GM21786 (cell line): ENCODE measurements around the gene ADPRS.

ENCODE experiments used
- ATAC-seq: cut with Tn5 transposase; IDR thresholded peaks from one replicate; pipeline ENCODE4 v1.9.1; 2021; ENCODE audit not compliant: unreplicated experiment

Gene ADPRS, protein sequence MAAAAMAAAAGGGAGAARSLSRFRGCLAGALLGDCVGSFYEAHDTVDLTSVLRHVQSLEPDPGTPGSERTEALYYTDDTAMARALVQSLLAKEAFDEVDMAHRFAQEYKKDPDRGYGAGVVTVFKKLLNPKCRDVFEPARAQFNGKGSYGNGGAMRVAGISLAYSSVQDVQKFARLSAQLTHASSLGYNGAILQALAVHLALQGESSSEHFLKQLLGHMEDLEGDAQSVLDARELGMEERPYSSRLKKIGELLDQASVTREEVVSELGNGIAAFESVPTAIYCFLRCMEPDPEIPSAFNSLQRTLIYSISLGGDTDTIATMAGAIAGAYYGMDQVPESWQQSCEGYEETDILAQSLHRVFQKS

DNA sequence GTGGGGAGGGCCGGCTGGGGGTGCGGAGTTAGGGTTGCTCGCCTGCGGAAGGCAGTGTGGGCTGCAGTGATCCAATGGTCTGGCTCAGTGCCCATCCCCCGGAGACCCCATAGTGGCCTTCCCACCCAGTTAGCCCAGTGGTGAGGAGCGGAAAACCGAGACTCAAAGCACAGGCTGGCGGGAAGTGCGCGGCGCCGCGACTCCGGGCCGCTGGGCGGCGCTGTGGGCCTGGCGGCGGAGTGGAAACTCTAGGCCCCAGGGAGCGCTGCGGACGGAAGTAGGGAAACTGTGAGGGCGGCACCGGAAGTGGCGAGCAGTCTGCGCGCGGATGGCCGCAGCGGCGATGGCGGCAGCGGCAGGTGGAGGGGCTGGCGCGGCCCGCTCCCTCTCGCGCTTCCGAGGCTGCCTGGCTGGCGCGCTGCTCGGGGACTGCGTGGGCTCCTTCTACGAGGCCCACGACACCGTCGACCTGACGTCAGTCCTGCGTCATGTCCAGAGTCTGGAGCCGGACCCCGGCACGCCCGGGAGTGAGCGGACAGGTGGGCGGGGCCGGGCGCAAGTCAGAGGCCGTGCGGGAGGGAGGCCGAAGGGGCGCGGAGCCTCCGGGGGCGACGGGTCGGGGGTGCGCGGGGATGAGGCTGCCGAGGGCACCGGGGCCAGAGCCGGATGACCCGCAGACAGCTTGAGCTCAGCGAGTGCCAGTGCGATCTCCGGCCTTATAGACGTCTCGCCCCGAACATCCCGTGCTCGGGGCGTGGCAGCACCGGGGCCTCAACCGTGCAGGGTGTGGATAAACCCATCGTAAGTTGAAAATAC, at the start of gene ADPRS:
TSS of gene ADPRS (plus strand) at position 316 of the 816 bp plus-strand sequence. CDS start at position 329, 13 bp downstream.
- peak; percentile 62 for ATAC-seq

DNA sequence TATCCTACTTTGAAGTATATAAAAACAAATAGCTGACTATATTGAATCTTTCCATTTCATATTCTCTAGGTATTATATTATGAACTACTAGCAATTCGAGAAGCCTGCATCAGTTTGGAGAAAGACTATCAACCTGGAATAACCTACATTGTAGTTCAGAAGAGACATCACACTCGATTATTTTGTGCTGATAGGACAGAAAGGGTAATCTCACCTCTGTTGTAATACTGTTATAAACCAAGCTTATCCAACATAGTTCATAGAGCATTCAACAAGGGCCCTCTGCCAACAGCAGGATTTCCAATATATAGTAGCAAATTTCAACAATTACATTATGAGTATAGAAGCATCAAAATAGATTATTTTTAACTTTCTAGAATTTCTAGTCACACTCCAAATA, 48.5 kb upstream of the ADPRS start:
- no peak for ATAC-seq

DNA sequence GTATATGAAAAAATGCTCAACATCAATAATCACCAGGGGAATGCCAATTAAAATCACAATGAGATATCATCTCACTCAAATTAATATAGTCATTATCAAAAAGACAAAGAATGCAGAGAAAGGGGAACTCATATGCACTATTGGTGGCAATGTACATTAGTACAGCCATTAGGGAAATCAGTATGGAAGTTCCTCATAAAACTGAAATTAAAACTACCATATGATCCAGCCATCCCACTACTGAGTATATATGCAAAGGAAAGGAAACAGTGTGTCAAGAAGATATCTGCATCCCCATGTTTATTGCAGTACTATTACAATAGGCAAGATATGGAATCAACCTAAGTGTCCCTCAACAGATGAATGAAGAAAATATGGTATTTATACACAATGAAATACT, 36.9 kb upstream of the ADPRS start:
- ATAC-seq = no peak

DNA sequence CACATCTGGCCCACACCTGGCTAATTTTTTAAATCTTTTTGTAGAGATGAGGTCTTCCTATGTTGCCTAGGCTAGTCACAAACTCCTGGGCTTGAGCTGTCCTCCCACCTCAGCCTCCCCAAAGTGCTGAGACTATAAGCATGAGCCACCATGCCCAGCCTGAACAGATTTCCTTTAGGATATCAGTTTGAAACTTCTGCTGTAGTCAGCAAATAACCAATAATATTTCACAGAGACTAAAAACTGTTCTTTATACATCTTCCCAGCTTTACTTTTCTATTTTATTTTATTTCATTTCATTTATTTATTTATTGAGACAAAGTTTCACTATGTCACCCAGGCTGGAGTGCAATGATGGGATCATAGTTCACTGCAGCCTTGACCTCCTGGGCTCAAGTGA, 34.7 kb upstream of the ADPRS start:
- no peak for ATAC-seq

DNA sequence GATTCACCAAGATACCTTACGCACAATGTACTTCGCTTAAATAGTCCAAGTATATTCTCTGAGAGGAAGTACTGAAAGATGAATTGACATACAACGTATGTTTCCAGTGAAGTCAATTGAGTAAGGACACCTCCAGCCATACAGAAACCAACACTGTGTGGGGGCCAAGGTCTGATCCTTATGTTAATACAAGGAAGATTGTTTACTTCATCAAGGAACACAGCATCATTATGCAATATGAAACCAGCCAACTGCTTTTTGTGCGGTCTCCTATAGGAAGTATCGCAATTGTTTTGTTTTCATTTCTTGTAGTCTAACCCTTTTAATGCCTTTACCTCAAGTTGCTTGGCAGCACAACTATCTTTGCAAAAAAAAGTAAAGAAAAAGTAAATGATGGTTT, 33.0 kb upstream of the ADPRS start:
- no peak for ATAC-seq

DNA sequence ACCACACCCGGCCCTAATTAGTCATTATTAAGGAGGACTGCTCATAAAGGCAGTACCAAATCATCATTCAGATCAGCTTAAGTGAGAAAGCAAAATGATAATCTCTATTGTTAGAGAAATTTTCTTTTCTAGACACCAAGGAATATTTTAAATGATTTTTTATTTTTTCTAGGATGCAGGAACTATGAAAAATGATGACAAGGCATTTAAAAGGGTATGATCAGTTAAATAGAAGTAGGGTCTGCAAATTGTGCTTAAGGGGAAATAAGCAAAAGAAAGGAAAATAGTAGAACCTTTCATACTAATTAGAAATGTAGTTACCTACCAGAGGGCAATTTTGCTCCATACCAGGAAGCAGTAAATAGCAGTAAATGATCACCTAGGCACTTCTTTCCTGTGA, 26.4 kb upstream of the ADPRS start:
- no peak for ATAC-seq

DNA sequence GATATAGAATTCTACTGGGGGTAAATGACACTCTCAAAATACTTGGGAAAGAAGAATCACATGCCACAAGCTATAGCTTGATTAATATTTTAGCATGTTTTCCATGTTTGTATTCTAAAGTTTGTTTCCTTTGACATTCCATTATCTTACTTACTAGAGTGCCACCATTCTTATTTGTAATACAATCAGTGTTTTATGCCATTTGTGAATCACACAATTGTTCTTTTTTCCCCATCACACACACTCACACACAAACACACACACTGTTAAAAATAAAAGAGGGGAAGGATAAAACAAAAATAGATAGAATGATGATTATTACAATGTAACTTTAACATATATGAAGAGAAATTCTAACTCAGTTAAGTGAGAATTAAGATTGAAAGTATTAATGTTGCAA, 20.8 kb upstream of the ADPRS start:
- no peak for ATAC-seq

DNA sequence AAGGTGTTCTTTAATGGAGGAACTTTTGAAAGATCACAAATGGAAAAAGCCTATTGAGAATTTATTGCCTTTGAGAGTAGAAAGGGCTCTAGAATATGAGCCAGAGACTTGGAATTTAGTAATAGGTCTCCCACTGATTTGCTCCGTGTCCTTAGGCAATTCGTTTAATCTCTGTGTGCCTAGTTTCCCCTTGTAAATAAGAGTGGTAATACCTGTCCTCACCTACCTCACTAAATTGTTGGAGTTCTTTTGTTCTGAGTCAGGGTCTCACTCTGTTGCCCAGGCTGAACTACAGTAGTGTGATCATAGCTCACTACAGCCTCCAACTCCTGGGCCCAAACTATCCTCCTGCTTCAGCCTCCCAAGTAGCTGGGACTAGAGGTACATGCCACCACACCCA, 19.8 kb upstream of the ADPRS start:
- no peak for ATAC-seq

DNA sequence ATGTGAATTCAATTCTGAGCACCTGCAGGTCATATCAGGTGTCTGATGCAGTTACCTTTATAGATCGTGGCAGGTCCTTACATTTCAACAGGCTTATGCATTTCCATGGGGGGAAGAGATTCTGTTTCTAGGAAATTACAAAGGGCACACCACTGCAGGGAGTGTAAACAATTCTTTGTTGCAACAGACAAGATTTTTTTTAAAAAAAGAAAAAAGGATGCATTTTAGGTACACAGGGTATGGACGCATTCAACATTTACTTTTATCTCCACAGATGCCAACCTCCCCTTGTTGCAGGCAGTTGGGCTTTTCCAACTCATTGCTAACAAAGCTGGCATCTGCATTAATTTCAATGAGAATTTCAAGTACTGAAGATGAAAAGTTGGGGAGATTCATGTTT, 18.3 kb upstream of the ADPRS start:
- no peak for ATAC-seq

DNA sequence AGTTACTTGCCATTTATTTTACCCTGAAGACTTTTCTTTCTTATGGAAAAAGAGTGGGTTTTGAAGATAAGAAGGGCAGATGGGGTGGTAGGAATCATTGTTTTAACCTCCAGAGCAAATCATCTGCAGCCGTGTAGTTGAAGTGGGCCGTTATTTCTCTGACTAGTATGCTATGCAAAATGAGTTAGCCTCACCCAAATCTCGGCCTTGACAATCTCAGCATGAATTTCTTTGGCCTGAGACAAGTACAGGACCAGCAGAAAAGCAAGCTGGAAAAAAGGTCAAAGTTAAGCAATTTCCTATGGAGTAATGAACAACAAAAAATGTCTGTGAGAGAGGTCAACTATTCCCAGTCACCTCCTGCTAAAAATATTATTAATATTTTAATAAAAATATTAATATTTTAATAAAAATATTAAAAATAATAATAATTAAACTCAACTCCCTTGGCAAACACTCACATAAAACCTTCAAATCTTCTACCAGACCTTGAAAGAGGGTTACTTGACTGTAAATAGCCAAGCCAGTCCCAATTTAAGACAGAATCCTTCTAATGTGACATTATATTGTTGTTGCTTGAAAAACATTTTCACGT, 11.6 kb upstream of the ADPRS start:
- no peak for ATAC-seq

DNA sequence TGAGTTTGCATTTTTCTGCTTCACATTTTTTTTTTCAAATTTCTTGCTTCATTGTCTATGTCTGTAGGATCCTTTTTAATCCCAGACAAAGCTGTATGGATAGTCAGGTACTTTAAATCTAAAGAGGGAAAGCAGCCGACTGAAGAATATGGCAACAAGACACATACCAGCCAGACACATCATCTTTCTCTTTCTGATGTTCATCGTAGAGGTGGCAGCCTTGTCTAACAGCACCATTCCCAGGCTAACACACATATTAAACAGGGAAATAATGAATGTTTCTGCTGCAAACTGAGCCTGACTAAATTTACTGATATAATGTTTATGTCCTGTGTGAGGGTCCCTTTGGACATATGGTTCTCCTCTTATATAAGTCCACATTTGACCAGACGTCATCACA, 8.5 kb upstream of the ADPRS start:
- no peak for ATAC-seq

DNA sequence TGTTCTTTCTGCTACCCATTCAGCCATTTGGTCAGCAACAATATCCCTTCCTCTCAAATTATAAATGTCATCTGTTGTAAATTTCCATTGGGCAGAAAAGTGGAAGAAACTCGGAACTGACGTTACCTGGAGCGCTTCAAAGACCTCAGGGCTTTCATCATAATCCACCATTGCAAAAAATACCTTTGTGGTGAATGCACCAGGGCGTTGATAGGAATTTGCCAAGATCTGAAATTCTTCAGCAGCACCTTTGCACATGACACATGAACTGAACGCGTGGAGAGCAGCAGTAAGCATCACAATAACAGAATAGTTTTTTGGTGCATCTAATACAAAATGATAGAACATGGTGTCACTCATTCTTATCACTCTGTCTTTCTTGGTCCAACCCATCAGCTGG, 7.9 kb upstream of the ADPRS start:
- ATAC-seq = no peak

DNA sequence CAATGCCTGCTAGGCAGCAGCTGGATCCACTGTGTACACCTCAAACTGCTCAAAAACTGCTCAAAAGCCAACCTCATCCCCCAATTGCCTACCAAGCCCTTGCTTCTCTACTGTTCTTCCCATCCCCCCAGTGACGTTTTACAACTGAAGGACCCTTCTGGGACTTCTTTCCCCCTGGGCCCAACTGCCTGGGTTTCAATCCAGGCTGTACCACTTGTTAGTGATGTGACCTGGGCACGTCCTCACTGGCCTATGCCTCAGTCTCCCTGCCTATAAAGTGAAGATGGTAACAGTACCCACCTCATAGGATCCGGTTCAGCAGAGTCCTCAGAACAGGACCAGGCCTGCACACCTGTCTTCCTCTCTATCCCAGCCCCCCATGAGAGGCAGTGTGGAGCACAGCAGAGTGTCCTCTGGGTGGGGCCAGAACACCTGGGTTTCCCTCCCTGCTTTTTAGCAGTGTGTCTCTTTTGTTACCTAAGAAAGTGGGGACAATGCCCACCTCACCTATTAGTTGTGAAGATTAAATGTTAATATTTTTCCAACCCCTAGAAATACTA, 6.7 kb upstream of the ADPRS start:
- no peak for ATAC-seq

DNA sequence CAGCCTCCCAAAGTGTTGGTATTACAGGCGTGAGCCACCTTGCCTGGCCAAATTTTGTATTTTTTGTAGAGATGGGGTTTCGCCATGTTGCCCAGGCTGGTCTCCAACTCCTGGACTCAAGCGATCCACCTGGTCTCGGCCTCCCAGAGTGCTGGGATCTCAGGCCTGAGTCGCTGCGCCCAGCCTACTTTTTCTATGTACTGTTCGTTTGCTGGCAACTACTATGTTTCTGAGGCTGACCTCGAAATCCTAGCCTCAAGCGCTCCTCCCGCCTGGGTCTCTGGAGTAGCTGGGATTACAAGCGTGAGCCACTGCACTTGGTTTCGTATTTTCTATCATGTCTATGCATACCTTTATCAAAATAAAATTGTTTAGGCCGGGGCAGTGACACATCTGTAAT, 5.5 kb upstream of the ADPRS start:
- ATAC-seq = no peak

DNA sequence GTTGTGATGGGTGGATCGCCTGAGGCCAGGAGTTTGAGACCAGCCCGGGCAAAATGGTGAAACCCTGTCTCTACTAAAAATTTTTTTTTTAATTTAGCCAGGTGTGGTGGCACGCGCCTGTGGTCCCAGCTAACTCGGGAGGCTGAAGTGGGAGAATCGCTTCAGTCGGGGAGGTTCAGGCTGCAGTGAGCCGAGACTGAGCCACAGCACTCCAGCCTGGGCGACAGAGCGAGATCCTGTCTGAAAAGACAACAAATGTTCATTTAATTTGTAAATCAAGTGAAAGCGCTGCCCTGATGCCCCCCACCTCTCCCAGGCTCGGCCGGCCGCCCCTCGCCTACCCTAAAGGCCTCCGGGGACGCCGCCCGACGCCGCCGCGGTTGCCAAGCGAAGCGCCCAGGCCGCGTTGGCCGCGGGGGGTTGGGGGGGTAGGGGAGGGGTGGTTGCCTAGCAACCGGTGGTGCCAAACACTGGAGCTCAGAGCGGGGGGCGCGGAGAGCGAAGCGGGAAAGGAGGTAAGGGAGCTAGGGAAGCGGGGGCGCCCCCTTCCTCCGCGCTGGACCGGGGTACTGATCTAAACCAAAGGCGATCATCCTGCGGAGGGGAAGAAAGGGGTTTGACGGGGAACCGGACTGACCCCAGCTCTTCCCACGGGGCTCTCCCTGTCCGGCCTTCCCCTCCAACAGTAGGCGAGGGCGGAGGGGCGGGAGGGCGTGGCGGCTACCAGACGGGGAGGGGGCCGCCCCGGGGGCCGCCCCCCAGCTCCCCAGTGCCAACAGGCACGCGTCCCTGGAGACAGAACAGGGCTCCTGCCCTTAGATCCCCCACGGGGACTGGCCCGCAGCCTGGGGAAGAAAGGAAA, 4.8 kb upstream of the ADPRS start, which contains the start of gene TEKT2:
TSS of gene TEKT2 (plus strand) at position 460 of the 862 bp plus-strand sequence. CDS start 828 bp downstream, outside the sequence.
- no peak for ATAC-seq

DNA sequence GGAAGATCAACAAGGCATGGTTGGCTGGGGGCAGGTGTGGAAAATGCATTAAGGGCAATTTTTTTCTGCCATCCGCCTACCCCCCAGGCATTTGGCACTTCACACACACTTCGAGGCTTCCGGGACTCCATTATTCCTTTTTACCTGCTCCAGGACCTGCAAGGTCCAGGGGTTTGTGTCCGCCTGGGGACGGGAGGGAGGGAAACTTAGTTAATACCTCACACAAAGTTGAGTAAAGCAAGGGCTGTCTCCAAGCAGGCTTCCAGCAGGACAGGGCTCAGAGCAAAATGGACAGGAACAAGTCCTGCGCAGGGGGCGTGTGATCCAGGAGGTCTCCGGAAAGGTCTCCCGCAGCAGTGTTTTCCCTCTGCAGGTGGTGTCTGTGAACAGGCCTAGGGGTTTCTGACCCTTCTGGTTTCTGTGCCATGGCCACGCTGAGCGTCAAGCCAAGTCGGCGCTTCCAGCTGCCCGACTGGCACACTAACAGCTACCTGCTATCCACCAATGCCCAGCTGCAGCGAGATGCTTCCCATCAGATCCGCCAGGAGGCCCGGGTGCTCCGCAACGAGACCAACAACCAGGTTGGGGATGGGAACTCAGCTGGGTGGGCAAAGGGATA, 4.1 kb upstream of the ADPRS start:
- ATAC-seq = no peak

DNA sequence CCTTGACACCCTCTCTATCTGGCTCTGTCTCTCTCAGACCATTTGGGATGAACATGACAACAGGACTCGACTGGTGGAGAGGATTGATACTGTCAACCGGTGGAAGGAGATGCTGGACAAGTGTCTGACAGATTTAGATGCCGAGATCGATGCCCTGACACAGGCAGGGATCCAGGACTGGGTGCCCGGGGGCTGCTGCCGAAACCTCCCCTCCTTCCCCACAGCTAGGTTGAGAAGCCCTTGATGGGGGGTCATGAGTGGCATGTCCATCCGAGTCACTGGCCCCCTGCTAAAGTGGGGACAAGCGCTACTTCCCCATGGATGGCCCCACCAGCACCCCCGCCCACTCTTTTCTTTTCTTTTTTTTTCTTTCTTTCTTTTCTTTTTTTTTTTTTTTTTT, 3.6 kb upstream of the ADPRS start:
- no peak for ATAC-seq

DNA sequence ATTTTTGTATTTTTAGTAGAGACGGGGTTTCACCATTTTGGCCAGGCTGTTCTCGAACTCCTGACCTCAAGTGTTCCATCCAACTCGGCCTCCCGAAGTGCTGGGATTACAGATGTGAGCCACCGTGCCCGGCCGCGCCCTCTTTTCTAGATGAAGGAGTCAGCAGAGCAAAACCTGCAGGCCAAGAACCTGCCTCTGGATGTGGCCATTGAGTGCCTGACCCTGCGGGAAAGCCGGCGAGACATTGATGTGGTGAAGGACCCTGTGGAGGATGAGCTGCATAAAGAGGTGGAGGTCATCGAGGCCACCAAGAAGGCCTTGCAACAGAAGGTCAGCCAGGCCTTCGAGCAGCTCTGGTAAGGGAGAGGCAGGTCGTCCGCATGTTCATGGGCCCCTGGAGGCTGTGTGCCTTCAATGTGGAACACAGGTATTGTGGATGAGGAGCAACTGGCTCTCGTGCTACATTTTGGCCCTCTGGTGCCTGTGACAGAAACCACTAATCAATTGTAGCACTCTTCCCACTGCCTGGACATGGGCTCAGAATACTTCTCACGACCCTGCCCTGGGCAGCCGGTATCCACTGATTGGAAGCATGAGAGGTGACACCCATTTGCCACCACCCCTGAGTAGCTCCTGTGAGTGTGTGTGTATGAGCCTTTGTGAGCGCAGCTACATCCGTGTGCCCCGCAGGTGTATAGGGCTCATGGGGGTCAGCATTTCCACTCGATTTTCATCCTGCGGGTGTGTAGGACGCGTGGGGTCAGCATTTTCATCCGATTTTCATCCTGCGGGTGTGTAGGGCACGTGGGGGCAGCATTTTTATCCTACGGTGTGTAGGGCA, 2.8 kb upstream of the ADPRS start:
- ATAC-seq = no peak

DNA sequence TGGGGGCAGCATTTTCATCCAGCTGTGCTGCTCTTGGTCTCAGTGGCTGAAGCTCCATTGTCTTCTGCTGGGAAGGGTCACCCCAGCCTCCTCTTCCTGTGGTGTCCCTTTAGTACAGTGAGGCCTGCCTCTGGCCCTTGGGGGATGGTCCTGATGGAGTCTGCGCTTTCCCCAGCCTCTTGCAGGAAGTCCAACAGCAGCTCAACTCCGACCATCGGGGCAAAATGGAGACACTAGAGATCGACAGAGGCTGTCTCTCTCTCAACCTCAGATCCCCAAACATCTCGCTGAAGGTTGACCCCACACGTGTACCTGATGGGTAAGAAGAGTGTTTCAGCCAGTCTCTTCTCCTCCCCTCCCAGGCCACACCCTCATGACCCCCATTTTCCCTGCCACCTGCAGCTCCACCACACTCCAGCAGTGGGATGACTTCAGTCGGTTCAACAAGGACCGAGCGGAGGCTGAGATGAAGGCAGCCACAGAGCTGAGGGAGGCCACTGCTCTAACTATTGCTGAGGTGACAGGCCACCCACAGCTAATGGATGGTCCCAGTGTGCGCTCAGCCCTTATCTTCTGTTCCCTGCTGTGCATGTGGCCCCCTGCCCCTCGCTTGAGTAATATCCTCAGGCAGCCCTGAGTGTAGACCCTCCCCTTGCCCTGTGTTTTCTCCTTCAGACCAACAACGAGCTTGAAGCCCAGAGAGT, 2.0 kb upstream of the ADPRS start:
- ATAC-seq = no peak
